GM23338 (cell line): ENCODE results near the gene HSPA1B. TPM values are rescaled to one million over a fixed set of nuclear protein-coding genes. Genes with fewer than 3 reads are reported as not detected.
"Not testable (repeated sequence)": the region's sequence is repeated elsewhere in the genome, so short reads cannot be mapped to it uniquely, and the experiment has no call there.

Experiments
- ATAC-seq: fragments of 200-7000 bp; cut with Tn5 transposase; 3 replicates; pipeline ENCODE4 v1.9.1; 2020
- DNase-seq: peaks from one replicate; pipeline ENCODE4 v3.0.0-alpha.2; 2015; ENCODE audit warnings: low spot score
- H2AFZ ChIP-seq: fragments of 200-600 bp; sonication (generic); 2 replicates; pipeline ENCODE4 v1.8.0; 2016; ENCODE audit warnings: antibody characterized with exemption, mild to moderate bottlenecking, moderate library complexity
- H3F3A ChIP-seq: fragments of 200-600 bp; sonication (generic); replicated peaks from 2 replicates; pipeline ENCODE4 v1.8.0; 2017; ENCODE audit warnings: antibody characterized with exemption, mixed run types, low read depth
- H3K27ac ChIP-seq: fragments of 200-600 bp; sonication (generic); 2 replicates; pipeline ENCODE4 v1.6.1; 2016; ENCODE audit warnings: low read depth
- H3K27me3 ChIP-seq: fragments of 200-600 bp; sonication (generic); 2 replicates; pipeline ENCODE4 v1.8.0; 2016; ENCODE audit warnings: mild to moderate bottlenecking, mixed run types, moderate library complexity; ENCODE audit not compliant: insufficient read depth
- H3K36me3 ChIP-seq: fragments of 200-600 bp; sonication (generic); 2 replicates; pipeline ENCODE4 v1.8.0; 2016; ENCODE audit warnings: mild to moderate bottlenecking; ENCODE audit not compliant: insufficient read depth
- H3K4me1 ChIP-seq: fragments of 200-600 bp; sonication (generic); 2 replicates; pipeline ENCODE4 v1.8.0; 2016; ENCODE audit warnings: mild to moderate bottlenecking, moderate library complexity; ENCODE audit not compliant: insufficient read depth
- H3K4me2 ChIP-seq: fragments of 200-600 bp; sonication (generic); 2 replicates; pipeline ENCODE4 v1.7.1; 2017; ENCODE audit warnings: mixed run types
- H3K4me3 ChIP-seq: fragments of 200-600 bp; sonication (generic); 2 replicates; pipeline ENCODE4 v1.6.1; 2016; ENCODE audit warnings: mixed run types
- H3K79me2 ChIP-seq: fragments of 200-600 bp; sonication (generic); replicated peaks from 2 replicates; pipeline ENCODE4 v1.8.0; 2017; ENCODE audit warnings: mild to moderate bottlenecking; ENCODE audit not compliant: insufficient read depth
- H3K9me2 ChIP-seq: fragments of 200-600 bp; sonication (generic); 2 replicates; pipeline ENCODE4 v1.8.0; 2017; ENCODE audit not compliant: insufficient read depth
- H4K20me1 ChIP-seq: fragments of 200-600 bp; sonication (generic); replicated peaks from 2 replicates; pipeline ENCODE4 v1.8.0; 2017; ENCODE audit warnings: mild to moderate bottlenecking; ENCODE audit not compliant: insufficient read depth
- H3K27ac Mint-ChIP-seq: 2 replicates; pipeline ENCODE4 v1.8.0; 2020; ENCODE audit warnings: inconsistent platforms, mild to moderate bottlenecking, moderate library complexity, mixed read lengths
- H3K27me3 Mint-ChIP-seq: 3 replicates; pipeline ENCODE4 v1.8.0; 2022; ENCODE audit warnings: low read depth, mild to moderate bottlenecking, moderate library complexity, mixed read lengths, inconsistent platforms; ENCODE audit not compliant: insufficient read depth, poor library complexity
- H3K36me3 Mint-ChIP-seq: 3 replicates; pipeline ENCODE4 v1.8.0; 2021; ENCODE audit warnings: low read depth, mild to moderate bottlenecking, inconsistent platforms, moderate library complexity, mixed read lengths
- H3K4me1 Mint-ChIP-seq: 3 replicates; pipeline ENCODE4 v1.8.0; 2020; ENCODE audit warnings: mild to moderate bottlenecking, inconsistent platforms, mixed read lengths
- H3K4me3 Mint-ChIP-seq: 3 replicates; pipeline ENCODE4 v1.8.0; 2021; ENCODE audit warnings: moderate library complexity, mild to moderate bottlenecking, inconsistent platforms, mixed read lengths
- H3K9me3 Mint-ChIP-seq: 3 replicates; pipeline ENCODE4 v1.8.0; 2020; ENCODE audit warnings: moderate library complexity, mild to moderate bottlenecking, inconsistent platforms, mixed read lengths
- CREB1 ChIP-seq: fragments of 250-450 bp; sonication (Bioruptor Pico); IDR thresholded peaks from 2 replicates; pipeline ENCODE4 v1.5.0; 2020; ENCODE audit warnings: low read depth, mild to moderate bottlenecking, moderate library complexity
- ETS1 ChIP-seq: IDR thresholded peaks from 2 replicates; pipeline ENCODE4 v1.6.1; 2016; ENCODE audit warnings: antibody characterized with exemption
- EZH2 ChIP-seq: fragments of 200-600 bp; sonication (generic); IDR thresholded peaks from one replicate; pipeline ENCODE4 v1.8.0; 2017; ENCODE audit warnings: antibody characterized with exemption, mild to moderate bottlenecking, low read depth; ENCODE audit not compliant: unreplicated experiment
- EZH2phosphoT487 ChIP-seq: fragments of 200-600 bp; sonication (generic); IDR thresholded peaks from one replicate; pipeline ENCODE4 v1.8.1; 2018; ENCODE audit warnings: antibody characterized with exemption; ENCODE audit not compliant: unreplicated experiment
- JUNB ChIP-seq: IDR thresholded peaks from one replicate; pipeline ENCODE4 v1.6.1; 2016; ENCODE audit warnings: antibody characterized with exemption; ENCODE audit not compliant: unreplicated experiment
- NANOG ChIP-seq: IDR thresholded peaks from 2 replicates; pipeline ENCODE4 v1.6.1; 2016; ENCODE audit warnings: antibody characterized with exemption, borderline replicate concordance
- POLR2AphosphoS5 ChIP-seq: IDR thresholded peaks from 2 replicates; pipeline ENCODE4 v1.6.1; 2016; ENCODE audit warnings: antibody characterized with exemption, low read depth
- STAT1 ChIP-seq: IDR thresholded peaks from one replicate; pipeline ENCODE4 v1.6.1; 2016; ENCODE audit warnings: antibody characterized with exemption; ENCODE audit not compliant: unreplicated experiment
- ZNF114 ChIP-seq: fragments of 250-450 bp; sonication (Bioruptor Pico); IDR thresholded peaks from 2 replicates; pipeline ENCODE4 v1.5.0; 2020; ENCODE audit warnings: mild to moderate bottlenecking, moderate library complexity
- ZNF331 ChIP-seq: fragments of 250-450 bp; sonication (Bioruptor Pico); IDR thresholded peaks from 2 replicates; pipeline ENCODE4 v1.5.0; 2020; ENCODE audit warnings: low read depth, mild to moderate bottlenecking, moderate library complexity
- polyA plus RNA-seq: library from polyadenylated mRNA; unstranded; fragments of >200 nt; fragmentation: Nextera tagmentation; extraction: Ambion mirVana; gene quantifications from 2 replicates; pipeline ENCODE4 v1.2.1, GENCODE V29; 2016
- total RNA-seq: library from RNA; depleted of rRNA; stranded (reverse); fragments of >200 nt; shearing (Covaris generic); gene quantifications from 2 replicates; pipeline ENCODE4 v1.2.3, GENCODE V29; 2014
- TF ChIP-seq, protein P1 (sequence below): IDR thresholded peaks from one replicate; pipeline ENCODE4 v1.6.1; 2018; ENCODE audit warnings: antibody characterized with exemption; ENCODE audit not compliant: unreplicated experiment

The HSPA1B gene
- total and polyA plus RNA-seq, 2 experiments from 2014 or later = 31.7 to 113 TPM

DNA sequence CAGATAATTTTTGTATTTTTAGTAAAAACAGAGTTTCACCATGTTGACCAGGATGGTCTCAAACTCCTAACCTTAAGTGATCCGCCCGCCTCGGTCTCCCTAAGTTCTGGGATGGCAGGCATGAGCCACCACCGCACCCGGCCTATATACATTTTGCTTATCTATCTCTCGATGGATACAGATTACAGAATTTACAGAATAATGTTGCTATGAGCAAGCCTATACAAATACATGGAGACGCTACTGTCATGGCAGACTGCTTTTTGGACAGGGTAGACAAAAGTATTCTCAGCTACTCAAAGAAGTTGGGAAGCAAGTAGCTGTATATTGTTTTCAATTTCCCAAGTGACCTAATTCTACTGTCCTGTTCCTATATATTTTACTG lies 14.1 kb upstream of the HSPA1B start (continued):
- TF ChIP-seq, protein P1, sequence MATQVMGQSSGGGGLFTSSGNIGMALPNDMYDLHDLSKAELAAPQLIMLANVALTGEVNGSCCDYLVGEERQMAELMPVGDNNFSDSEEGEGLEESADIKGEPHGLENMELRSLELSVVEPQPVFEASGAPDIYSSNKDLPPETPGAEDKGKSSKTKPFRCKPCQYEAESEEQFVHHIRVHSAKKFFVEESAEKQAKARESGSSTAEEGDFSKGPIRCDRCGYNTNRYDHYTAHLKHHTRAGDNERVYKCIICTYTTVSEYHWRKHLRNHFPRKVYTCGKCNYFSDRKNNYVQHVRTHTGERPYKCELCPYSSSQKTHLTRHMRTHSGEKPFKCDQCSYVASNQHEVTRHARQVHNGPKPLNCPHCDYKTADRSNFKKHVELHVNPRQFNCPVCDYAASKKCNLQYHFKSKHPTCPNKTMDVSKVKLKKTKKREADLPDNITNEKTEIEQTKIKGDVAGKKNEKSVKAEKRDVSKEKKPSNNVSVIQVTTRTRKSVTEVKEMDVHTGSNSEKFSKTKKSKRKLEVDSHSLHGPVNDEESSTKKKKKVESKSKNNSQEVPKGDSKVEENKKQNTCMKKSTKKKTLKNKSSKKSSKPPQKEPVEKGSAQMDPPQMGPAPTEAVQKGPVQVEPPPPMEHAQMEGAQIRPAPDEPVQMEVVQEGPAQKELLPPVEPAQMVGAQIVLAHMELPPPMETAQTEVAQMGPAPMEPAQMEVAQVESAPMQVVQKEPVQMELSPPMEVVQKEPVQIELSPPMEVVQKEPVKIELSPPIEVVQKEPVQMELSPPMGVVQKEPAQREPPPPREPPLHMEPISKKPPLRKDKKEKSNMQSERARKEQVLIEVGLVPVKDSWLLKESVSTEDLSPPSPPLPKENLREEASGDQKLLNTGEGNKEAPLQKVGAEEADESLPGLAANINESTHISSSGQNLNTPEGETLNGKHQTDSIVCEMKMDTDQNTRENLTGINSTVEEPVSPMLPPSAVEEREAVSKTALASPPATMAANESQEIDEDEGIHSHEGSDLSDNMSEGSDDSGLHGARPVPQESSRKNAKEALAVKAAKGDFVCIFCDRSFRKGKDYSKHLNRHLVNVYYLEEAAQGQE = no peak
- no peak for TF ChIP-seq STAT1
- TF ChIP-seq EZH2phosphoT487 = no peak
- TF ChIP-seq ZNF331 (CRISPR knock-in tag) = no peak
- no peak for TF ChIP-seq NANOG
- TF ChIP-seq POLR2AphosphoS5 = no peak
- no peak for TF ChIP-seq EZH2
- no peak for TF ChIP-seq ZNF114 (CRISPR knock-in tag)
- TF ChIP-seq JUNB = no peak

DNA sequence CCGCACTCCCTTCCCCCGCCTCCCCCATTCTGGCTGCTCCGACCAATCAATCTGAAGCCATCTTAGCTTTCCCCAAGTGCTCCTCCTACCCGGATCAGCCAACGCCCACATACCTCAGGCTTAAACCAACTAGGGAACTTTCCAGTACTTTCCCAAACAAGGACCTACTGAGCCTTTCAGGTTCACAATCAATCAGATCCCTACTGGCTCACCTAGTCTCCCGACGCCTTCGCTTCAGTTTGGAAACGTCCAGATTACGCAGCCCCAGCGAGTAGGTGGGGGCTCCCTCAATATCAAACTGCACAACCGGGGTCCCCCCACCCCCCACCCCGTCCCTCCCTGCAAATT lies 12.9 kb upstream of the HSPA1B start:
- Histone ChIP-seq H3K4me2 (peak overlapping the region; percentile 86), H3F3A (0 out of 2 replicates have a peak, but pooled peaks cover 6% of the 10 kb centered on the region), H2AFZ (no peak overlapping the region; the same call in 1 of the 2 replicates), H4K20me1 (peaks cover 9% of the 10 kb centered on the region; the same call in 1 of the 2 replicates), H3K4me3 (peak overlapping the region; percentile 63), H3K27ac (peak overlapping the region; percentile 95), H3K27me3 (no peaks in the 10 kb centered on the region), H3K9me2 (no peaks in the 10 kb centered on the region), H3K36me3 (no peaks in the 10 kb centered on the region), H3K79me2 (peaks cover 17% of the 10 kb centered on the region), H3K4me1 (peaks cover 25% of the 10 kb centered on the region)
- Mint-ChIP-seq H3K4me1 (peaks cover 19% of the 10 kb centered on the region), H3K9me3 (peaks cover 10% of the 10 kb centered on the region; the same call in 2 of the 3 replicates), H3K27me3 (peaks cover 29% of the 10 kb centered on the region), H3K4me3 (peak overlapping the region; percentile 89), H3K36me3 (peaks cover 9% of the 10 kb centered on the region; the same call in 2 of the 3 replicates), H3K27ac (peak overlapping the region; percentile 99)
- peak; percentile 99 for DNase-seq
- ATAC-seq = peak; percentile 77
- TF ChIP-seq CREB1 = no peak
- TF ChIP-seq POLR2AphosphoS5 = peak; percentile 44

DNA sequence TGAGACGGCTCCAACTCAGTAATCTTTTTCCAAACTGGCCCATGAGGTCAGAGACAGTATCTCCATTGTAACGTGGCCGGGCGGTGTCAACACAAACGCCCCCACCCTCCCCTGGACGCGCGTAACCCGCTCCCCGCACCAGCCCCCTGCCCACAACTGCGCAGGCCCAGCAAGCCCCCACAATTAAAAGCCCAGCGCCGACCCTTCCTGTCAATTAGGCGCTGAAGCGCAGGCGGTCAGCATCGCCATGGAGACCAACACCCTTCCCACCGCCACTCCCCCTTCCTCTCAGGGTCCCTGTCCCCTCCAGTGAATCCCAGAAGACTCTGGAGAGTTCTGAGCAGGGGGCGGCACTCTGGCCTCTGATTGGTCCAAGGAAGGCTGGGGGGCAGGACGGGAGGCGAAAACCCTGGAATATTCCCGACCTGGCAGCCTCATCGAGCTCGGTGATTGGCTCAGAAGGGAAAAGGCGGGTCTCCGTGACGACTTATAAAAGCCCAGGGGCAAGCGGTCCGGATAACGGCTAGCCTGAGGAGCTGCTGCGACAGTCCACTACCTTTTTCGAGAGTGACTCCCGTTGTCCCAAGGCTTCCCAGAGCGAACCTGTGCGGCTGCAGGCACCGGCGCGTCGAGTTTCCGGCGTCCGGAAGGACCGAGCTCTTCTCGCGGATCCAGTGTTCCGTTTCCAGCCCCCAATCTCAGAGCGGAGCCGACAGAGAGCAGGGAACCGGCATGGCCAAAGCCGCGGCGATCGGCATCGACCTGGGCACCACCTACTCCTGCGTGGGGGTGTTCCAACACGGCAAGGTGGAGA lies 12.3 kb upstream of the HSPA1B start, which contains the start of the genes HSPA1A and HSPA1L:
TSS of gene HSPA1A (plus strand) at position 519 of the 814 bp plus-strand sequence. CDS start at position 733, 214 bp downstream.
TSS of gene HSPA1L (minus strand) at position 259 of the 814 bp plus-strand sequence. CDS start 3,311 bp downstream, outside the sequence.
- peak within 1 kb of the TSS; percentile 95 for H3K27ac ChIP-seq
- H3K4me1 Mint-ChIP-seq = peaks cover 19% of the 10 kb centered on the region
- no peaks in the 10 kb centered on the region for H3K27me3 ChIP-seq
- peak within 1 kb of the TSS; percentile 86 for H3K4me2 ChIP-seq
- peaks cover 9% of the 10 kb centered on the region; the same call in 1 of the 2 replicates for H4K20me1 ChIP-seq
- TF ChIP-seq EZH2 (no peak), ETS1 (no peak), EZH2phosphoT487 (no peak), POLR2AphosphoS5 (peak; percentile 99), CREB1 (0 out of 2 replicates have a peak, but pooled peaks have one; percentile 37), STAT1 (no peak)
- peak within 1 kb of the TSS; percentile 89 for H3K4me3 Mint-ChIP-seq
- DNase-seq (peak; percentile 98), ATAC-seq (peak; percentile 90)
- peaks cover 25% of the 10 kb centered on the region for H3K4me1 ChIP-seq
- peaks cover 17% of the 10 kb centered on the region for H3K79me2 ChIP-seq
- H3K27me3 Mint-ChIP-seq = peaks cover 29% of the 10 kb centered on the region
- H3K36me3 Mint-ChIP-seq = peaks cover 9% of the 10 kb centered on the region; the same call in 2 of the 3 replicates
- peaks cover 9% of the 10 kb centered on the region; the same call in 1 of the 2 replicates for H3F3A ChIP-seq
- no peaks in the 10 kb centered on the region for H3K9me2 ChIP-seq
- H3K9me3 Mint-ChIP-seq = peaks cover 10% of the 10 kb centered on the region; the same call in 2 of the 3 replicates
- peak within 1 kb of the TSS; percentile 99 for H3K27ac Mint-ChIP-seq
- H3K4me3 ChIP-seq = peak within 1 kb of the TSS; percentile 63
- peak within 1 kb of the TSS; percentile 95 for H2AFZ ChIP-seq
- no peaks in the 10 kb centered on the region for H3K36me3 ChIP-seq

- not testable (repeated sequence) for H3K36me3 ChIP-seq, H3K36me3 Mint-ChIP-seq, H3K27ac Mint-ChIP-seq, ATAC-seq, H2AFZ ChIP-seq, H3K9me3 Mint-ChIP-seq, H3K27ac ChIP-seq, H3K27me3 ChIP-seq, H3K9me2 ChIP-seq, DNase-seq, H4K20me1 ChIP-seq
- H3F3A ChIP-seq = peaks cover 14% of the 10 kb centered on the region
- peak overlapping the region; percentile 74 for H3K4me2 ChIP-seq
- H3K4me1 Mint-ChIP-seq = peaks cover 25% of the 10 kb centered on the region
- peaks cover 33% of the 10 kb centered on the region for H3K27me3 Mint-ChIP-seq
- H3K79me2 ChIP-seq = peaks cover 17% of the 10 kb centered on the region
- H3K4me3 ChIP-seq = peak overlapping the region; percentile 47
- H3K4me3 Mint-ChIP-seq = peak overlapping the region; percentile 65
- peaks cover 32% of the 10 kb centered on the region for H3K4me1 ChIP-seq
Observed at GRCh38 chr6:31817133-31817928, 10.2 kb upstream of the HSPA1B start.
